Activated T-cell treated with anti-CD3 and anti-CD28 coated beads, Interleukin-2, amount 50 U/mL, for 72 hours (primary cell): ENCODE data around the gene EIF4E2. TPM values are rescaled to one million over a fixed set of nuclear protein-coding genes. Genes with fewer than 3 reads are reported as not detected.
"Not testable (repeated sequence)": the region's sequence is repeated elsewhere in the genome, so short reads cannot be mapped to it uniquely, and the experiment has no call there.

ENCODE experiments used
- ATAC-seq, 2 donors: fragments of 150-1000 bp; cut with Tn5 transposase; replicated peaks in 1 of 2; 2 replicates each; pipeline ENCODE4 v1.10.0; 2021; ENCODE audit warnings: moderate library complexity in 2 of 2, mild to moderate bottlenecking in 1 of 2
- DNase-seq, 2 donors: peaks; one replicate each; pipeline ENCODE4 v3.0.0; 2021 to 2022; ENCODE audit warnings: mixed read lengths in 1 of 2
- H3K27ac Mint-ChIP-seq: one replicate; pipeline ENCODE4 v1.8.0; 2022; ENCODE audit warnings: mild to moderate bottlenecking, moderate library complexity, mixed read lengths
- H3K27me3 Mint-ChIP-seq: one replicate; pipeline ENCODE4 v1.8.0; 2022; ENCODE audit warnings: low read depth, mixed read lengths
- H3K36me3 Mint-ChIP-seq, 2 donors: one replicate each; pipeline ENCODE4 v1.8.0; 2022; ENCODE audit warnings: mixed read lengths in 2 of 2, mild to moderate bottlenecking in 1 of 2; ENCODE audit not compliant: insufficient read depth in 2 of 2
- H3K4me1 Mint-ChIP-seq: one replicate; pipeline ENCODE4 v1.8.0; 2022; ENCODE audit warnings: low read depth, mixed read lengths
- H3K4me3 Mint-ChIP-seq, 2 donors: one replicate each; pipeline ENCODE4 v1.8.0; 2022; ENCODE audit warnings: mild to moderate bottlenecking in 2 of 2, mixed read lengths in 2 of 2, moderate library complexity in 2 of 2
- H3K9me3 Mint-ChIP-seq, 2 donors: one replicate each; pipeline ENCODE4 v1.8.0; 2022; ENCODE audit warnings: mixed read lengths in 2 of 2
- total RNA-seq, 2 donors: library from RNA; stranded (reverse); gene quantifications; one replicate each; pipeline ENCODE4 v1.2.3, GENCODE V29; 2022

Gene EIF4E2
- total RNA-seq, 2 donors from 2014 or later, result 42.6 to 42.7 TPM

DNA sequence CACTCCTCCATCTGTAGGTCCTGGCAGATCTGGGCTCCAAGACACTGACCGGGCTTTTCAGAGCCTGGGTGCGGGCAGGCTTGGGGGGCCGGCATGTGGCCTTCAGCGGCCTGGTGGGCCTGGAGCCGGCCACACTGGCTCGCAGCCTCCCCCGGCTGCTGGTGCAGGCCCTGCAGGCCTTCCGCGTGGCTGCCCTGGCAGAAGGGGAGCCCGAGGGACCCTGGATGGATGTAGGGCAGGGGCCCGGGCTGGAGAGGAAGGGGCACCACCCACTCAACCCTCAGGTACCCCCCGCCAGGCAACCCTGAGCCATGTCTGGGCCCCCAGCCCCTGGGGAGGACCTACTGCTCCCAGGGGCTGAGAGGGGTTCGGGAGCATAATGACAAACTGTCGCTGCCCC is 25.3 kb upstream of the EIF4E2 start:
- Mint-ChIP-seq H3K36me3 (no peaks in the 10 kb centered on the region), H3K4me3 (no peak overlapping the region), H3K27ac (no peak overlapping the region), H3K4me1 (peaks cover 16% of the 10 kb centered on the region), H3K9me3 (no peaks in the 10 kb centered on the region), H3K27me3 (peaks cover 39% of the 10 kb centered on the region)
- ATAC-seq (no peak), DNase-seq (no peak)

DNA sequence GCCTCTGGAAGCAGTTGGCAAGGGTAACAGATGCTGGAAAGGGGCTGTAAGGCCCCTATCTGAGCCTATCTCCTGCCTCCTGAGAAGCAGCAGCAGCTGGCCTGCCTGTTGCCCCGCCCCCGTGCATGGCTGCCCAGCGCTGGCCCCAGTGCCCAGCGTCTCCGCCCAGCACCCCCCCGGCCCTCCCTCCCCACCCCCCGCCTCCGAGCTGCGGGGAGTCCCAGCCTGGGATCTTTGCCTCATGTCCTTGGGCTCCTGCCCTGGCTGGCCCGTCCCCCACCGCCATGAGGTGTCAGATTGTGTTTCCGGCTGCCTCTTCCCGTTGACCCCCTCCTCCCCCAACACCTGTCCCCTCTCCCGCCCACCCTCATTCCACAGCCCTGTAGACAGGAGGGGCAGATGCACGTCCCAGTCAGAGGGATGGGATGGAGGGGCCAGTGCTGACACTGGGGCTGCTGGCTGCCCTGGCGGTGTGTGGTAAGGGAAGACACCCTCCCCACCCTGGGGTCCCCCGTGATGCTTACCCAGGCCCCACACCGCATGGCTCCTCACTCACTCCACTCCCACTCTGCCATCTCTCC is 24.6 kb upstream of the EIF4E2 start, which contains the start of gene CHRND:
Gene CHRND, plus strand, starts transcription at position 370 of the 581 bp plus-strand sequence. Its CDS starts 56 bp downstream, at position 426.
- Mint-ChIP-seq H3K4me1 (peaks cover 16% of the 10 kb centered on the region), H3K27me3 (peaks cover 34% of the 10 kb centered on the region), H3K4me3 (no peak within 1 kb of the TSS), H3K9me3 (no peaks in the 10 kb centered on the region), H3K36me3 (no peaks in the 10 kb centered on the region), H3K27ac (no peak within 1 kb of the TSS)
- DNase-seq, result no peak
- ATAC-seq, result no peak

DNA sequence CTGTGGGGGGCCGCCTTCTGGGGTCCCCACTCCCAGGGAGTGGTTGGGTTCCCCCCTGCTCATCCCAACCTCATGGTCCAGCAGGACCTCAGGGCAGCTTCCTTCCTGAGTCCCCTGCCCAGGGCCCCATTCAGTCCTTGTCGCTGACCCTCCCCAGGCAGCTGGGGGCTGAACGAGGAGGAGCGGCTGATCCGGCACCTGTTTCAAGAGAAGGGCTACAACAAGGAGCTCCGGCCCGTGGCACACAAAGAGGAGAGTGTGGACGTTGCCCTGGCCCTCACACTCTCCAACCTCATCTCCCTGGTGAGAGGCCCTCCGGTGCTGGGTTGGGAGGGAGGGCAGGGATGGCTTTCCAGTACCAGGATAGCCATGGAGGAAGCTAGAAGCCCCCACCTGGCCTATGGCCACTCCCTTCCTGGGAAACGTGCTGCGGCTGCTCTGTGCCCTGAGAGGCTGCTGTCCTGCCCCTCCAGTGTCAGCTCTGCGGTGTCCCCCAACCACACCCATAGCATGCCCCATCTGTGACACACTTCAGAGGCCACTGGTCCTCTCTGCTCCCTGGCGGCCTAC is 24.0 kb upstream of the EIF4E2 start:
- ATAC-seq (no peak), DNase-seq (no peak)
- Mint-ChIP-seq H3K4me1 (peaks cover 16% of the 10 kb centered on the region), H3K4me3 (no peak overlapping the region), H3K27ac (no peak overlapping the region), H3K36me3 (no peaks in the 10 kb centered on the region), H3K9me3 (no peaks in the 10 kb centered on the region), H3K27me3 (peaks cover 31% of the 10 kb centered on the region)

DNA sequence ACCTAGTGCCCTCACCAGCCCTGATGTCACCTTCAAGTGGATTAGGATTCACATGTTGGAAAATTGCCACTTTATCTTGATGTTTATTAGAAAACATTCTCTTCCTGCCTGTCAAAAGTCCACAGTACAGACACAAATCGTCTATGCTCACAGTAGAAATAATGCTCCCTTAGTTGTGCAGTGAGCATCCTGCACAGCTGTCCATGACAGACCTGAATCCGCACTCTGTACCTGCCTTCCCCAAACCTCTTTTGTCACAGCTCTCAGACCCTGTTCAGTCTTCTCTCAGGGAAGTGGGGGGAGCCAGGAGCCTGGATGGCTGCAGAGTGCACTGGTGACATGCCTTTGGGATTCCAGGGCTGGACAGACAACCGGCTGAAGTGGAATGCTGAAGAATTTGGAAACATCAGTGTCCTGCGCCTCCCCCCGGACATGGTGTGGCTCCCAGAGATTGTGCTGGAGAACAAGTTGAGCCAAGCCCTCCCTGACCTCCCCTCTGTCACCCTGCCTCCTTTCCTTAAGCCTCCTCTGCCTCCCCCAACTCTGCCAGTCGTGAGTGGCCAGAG is 22.5 kb upstream of the EIF4E2 start:
- no peak for ATAC-seq

DNA sequence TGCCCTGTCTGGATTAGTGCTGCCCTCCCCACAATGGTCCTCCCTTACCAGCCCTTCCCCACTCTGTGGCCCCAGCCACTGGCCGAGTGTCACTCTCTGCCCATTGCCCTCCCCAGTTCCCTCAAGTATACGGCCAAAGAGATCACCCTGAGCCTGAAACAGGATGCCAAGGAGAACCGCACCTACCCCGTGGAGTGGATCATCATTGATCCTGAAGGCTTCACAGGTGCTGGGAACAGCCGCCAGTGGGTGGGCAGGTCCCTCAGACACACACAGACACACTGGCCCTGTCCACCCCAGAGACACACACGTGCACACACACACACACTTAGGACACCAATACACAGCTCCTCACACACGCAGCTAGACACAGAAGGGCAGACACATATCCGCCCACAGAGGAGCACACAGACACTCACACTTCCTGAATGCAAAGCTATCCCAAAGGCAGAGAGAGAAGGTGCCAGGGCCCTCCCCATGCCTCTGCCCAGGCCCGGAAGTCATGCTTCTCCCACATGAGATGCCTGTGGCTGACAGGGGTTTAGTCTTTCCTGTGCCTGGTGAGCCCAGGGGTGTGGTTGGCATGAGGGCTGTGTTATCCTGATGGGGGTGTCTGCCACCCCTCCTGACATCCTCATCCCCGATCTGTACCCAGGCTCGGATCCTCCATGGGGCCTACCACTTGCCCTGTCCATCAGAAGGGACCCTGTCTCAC is 21.6 kb upstream of the EIF4E2 start:
- no peaks in the 10 kb centered on the region for H3K36me3 Mint-ChIP-seq
- ATAC-seq, result peak; percentile 10 to 20
- peaks cover 27% of the 10 kb centered on the region for H3K27me3 Mint-ChIP-seq
- H3K4me3 Mint-ChIP-seq, result no peak overlapping the region
- no peaks in the 10 kb centered on the region for H3K9me3 Mint-ChIP-seq
- H3K27ac Mint-ChIP-seq, result no peak overlapping the region
- peaks cover 7% of the 10 kb centered on the region for H3K4me1 Mint-ChIP-seq
- DNase-seq, result no peak

More for the DNA sequence above, 22.5 kb upstream of the EIF4E2 start:
- no peak for DNase-seq
- Mint-ChIP-seq H3K4me1 (peaks cover 11% of the 10 kb centered on the region), H3K4me3 (no peak overlapping the region), H3K36me3 (no peaks in the 10 kb centered on the region), H3K9me3 (no peaks in the 10 kb centered on the region), H3K27ac (no peak overlapping the region), H3K27me3 (peaks cover 27% of the 10 kb centered on the region)

DNA sequence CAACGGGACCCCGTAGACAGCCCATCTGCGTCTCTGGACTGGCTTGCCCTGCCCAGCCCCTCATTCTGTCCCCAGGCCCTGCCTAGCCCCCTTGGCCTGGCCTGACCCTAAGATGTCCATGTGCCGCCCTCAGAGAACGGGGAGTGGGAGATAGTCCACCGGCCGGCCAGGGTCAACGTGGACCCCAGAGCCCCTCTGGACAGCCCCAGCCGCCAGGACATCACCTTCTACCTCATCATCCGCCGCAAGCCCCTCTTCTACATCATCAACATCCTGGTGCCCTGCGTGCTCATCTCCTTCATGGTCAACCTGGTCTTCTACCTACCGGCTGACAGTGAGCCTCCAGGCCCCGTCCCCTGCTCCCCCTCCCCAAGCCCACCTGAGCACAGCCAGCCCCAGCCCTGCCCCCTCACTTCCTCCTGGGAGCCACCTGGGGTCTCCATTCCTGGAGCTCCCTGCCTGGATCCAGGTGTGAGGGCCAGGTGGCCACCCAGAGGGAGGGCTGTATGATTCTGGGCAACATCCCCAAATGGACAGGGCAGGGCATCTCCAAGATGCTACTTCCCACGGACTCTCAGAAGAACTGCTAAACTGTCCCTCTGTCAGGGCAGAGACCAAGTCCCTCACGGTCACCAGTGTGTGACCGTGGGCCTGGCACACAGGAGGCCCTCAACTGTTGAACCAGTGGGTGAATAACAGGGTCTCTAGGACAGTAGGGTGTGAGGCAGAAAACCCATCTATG is 20.5 kb upstream of the EIF4E2 start:
- Mint-ChIP-seq H3K9me3 (no peaks in the 10 kb centered on the region), H3K4me3 (no peak overlapping the region), H3K27ac (no peak overlapping the region), H3K27me3 (peaks cover 21% of the 10 kb centered on the region), H3K36me3 (no peaks in the 10 kb centered on the region), H3K4me1 (peaks cover 7% of the 10 kb centered on the region)
- DNase-seq (no peak), ATAC-seq (no peak)

DNA sequence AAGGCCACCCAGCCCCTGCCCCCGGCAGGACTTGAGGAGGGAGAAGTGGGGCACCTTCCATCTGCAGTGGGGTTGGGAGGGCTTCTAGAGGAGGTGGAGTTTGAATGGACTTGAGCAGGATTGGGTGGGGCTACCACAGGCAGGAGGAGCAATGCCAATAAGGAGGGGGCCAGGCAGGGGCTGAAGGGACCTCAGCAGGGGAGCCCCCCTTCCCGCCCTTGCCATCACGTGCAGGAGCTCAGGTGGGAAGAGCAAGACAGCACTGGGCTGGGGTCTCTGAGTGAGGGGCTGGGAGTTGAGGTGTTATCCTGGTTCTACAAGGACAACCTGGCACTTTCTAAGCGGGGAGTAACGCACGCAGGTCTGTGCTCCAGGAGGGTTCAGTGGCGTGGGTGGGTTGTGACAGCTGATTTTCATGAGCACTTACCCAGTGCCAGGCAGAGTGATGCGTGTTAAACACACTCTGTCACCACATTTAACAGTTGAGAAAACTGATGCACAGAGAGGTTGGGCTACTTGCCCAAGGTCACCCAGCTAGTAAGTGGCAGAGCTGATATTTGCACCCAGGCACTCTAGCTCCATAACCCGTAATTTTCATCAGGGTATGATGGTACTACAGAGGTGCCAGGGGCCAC is 19.7 kb upstream of the EIF4E2 start:
- Mint-ChIP-seq H3K9me3 (no peaks in the 10 kb centered on the region), H3K4me3 (no peak overlapping the region), H3K36me3 (no peaks in the 10 kb centered on the region), H3K27ac (no peak overlapping the region), H3K27me3 (peaks cover 21% of the 10 kb centered on the region), H3K4me1 (peaks cover 7% of the 10 kb centered on the region)
- ATAC-seq (no peak), DNase-seq (no peak)

DNA sequence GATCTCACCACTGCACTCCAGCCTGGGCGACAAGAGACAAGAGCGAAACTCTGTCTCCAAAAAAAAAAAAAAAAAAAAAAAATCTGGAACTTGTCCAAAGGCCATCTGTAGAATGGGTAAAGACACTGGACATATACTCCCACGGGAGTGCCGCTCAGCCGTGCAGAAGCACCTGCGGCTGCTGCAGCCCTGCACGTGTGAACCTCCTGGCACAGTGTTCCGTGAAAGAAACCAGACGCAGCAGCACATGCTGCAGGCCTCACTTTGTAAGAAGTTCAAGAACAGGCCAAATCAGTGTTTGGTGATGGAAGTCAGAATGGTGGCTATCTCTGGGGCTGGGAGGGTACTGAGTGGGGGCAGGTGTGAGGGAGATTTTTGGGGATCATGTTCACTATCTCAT is 18.1 kb upstream of the EIF4E2 start:
- no peaks in the 10 kb centered on the region for H3K9me3 Mint-ChIP-seq
- H3K36me3 Mint-ChIP-seq, result no peaks in the 10 kb centered on the region
- H3K27ac Mint-ChIP-seq, result no peak overlapping the region
- ATAC-seq (no peak), DNase-seq (no peak)
- peaks cover 7% of the 10 kb centered on the region for H3K4me1 Mint-ChIP-seq
- no peak overlapping the region for H3K4me3 Mint-ChIP-seq
- peaks cover 33% of the 10 kb centered on the region for H3K27me3 Mint-ChIP-seq

DNA sequence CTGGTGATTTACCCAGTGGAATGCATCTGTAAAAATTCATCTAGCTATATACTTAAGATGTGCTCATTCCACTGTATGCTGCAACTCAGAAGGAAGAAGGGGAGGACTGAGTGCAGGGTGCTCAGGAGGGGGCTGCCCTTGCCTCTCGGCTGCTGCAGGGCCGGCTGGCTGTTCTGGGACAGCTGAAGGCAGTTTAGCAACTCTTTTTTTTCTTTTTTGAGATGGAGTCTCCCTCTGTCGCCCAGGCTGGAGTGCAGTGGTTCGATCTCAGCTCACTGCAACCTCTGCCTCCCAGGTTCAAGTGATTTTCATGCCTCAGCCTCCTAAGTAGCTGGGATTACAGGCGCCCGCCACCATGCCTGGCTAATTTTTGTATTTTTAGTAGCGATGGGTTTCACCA is 17.7 kb upstream of the EIF4E2 start:
- H3K4me3 Mint-ChIP-seq, ATAC-seq: not testable (repeated sequence)

DNA sequence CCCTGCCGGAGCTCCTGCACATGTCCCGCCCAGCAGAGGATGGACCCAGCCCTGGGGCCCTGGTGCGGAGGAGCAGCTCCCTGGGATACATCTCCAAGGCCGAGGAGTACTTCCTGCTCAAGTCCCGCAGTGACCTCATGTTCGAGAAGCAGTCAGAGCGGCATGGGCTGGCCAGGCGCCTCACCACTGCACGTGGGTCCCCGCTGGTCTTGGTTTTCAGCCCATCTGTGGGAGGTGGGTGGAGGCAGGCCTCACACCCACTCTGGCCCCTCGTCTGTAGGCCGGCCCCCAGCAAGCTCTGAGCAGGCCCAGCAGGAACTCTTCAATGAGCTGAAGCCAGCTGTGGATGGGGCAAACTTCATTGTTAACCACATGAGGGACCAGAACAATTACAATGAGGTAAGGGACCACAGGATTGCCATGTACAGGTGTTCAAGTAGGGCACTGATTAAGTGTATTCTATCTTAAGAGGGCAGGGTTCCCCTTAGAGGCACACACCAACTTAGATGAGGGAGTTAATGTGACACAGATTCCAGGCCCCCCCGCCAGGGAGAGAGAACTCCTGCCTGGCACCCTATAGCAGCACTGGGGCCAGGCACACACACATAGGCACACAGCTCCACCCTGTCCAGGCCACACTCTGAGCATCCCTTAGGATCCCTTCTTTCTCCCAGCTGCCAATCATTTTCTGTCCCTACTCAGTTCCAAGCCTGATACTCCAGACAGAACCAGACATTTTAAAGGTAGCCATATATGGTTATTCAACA is 16.4 kb upstream of the EIF4E2 start:
- H3K4me1 Mint-ChIP-seq, result peaks cover 6% of the 10 kb centered on the region

More for the DNA sequence above, 17.7 kb upstream of the EIF4E2 start:
- not testable (repeated sequence) for H3K4me1 Mint-ChIP-seq, DNase-seq, H3K36me3 Mint-ChIP-seq, H3K27ac Mint-ChIP-seq, H3K9me3 Mint-ChIP-seq
- H3K27me3 Mint-ChIP-seq, result peaks cover 32% of the 10 kb centered on the region

DNA sequence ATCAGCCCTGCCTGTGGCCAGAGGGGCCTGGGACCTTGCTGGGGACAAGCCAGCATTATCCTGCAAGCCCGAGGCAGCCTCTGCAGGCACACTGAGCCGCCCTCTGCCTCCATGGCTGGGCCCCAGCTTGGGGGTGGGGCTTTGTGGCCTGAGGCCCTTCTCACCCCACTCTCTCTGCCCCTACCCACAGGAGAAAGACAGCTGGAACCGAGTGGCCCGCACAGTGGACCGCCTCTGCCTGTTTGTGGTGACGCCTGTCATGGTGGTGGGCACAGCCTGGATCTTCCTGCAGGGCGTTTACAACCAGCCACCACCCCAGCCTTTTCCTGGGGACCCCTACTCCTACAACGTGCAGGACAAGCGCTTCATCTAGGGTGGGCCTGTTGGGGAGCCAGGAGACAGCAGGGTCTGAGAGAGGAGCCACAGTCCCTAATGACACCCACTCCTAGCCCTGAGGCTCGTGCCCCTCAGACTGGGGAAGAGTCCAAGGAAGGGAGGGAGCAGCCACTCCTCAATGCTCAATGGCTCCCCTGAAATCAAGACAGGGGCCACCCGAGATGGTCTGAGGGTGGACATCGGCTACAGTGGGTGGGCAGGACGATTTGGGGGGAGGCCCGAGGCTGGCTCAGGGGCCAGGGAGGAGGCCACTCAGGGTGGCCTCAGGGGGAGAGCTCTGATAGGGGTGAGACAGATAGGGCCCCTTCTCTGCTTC is 15.4 kb upstream of the EIF4E2 start:
- H3K27ac Mint-ChIP-seq, result no peak overlapping the region
- no peaks in the 10 kb centered on the region for H3K36me3 Mint-ChIP-seq
- H3K27me3 Mint-ChIP-seq, result peaks cover 25% of the 10 kb centered on the region
- ATAC-seq, result no peak
- peaks cover 5% of the 10 kb centered on the region for H3K4me1 Mint-ChIP-seq
- H3K9me3 Mint-ChIP-seq, result no peaks in the 10 kb centered on the region
- DNase-seq, result no peak
- H3K4me3 Mint-ChIP-seq, result no peak overlapping the region

More for the DNA sequence above, 16.4 kb upstream of the EIF4E2 start:
- Mint-ChIP-seq H3K27ac (no peak overlapping the region), H3K27me3 (peaks cover 27% of the 10 kb centered on the region), H3K4me3 (no peak overlapping the region), H3K36me3 (no peaks in the 10 kb centered on the region), H3K9me3 (no peaks in the 10 kb centered on the region)
- no peak for ATAC-seq
- DNase-seq, result no peak
